ENCODE measurements around the gene SPEF1.
A peak's percentile ranks its signal among the peaks of the same experiment; 100 is the strongest.

SPEF1 gene

DNA sequence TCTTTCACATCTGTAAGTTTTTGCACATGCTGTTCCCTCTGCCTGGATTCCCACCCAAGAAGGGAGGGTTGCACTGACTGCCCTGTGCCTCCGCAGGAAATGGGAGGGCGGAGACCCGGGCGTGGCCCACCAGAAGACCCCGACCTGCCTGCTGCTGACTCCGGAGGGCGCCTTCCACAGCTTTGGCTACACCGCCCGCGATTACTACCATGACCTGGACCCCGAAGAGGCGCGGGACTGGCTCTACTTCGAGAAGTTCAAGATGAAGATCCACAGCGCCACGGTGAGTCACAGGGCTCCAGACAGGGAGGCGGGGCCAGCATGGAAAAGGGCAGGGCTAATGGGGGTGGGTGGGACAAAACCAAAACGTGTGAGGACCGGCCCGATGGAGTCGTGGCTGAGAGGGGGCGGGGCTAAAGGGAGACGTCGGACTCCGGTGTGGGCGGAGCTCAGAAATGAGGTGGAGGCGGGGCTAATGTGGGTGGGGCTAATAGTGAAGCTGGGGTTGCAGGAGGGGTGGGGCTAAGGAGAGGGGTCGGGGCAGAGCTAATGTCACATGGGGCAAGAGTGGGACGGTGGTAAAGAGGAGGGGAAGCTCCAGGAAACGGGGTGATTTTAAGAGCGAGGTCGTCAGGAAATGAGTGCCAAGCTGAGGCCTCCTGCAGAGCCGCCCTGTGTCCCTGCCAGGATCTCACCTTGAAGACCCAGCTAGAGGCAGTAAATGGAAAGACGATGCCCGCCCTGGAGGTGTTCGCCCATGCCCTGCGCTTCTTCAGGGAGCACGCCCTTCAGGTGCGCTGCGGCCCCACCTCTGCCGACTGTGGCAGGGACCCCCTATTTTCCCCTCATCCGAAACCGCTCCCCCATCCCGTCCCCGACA lies 36.2 kb downstream of the SPEF1 start:
- peak; percentile 26 to 81 (median 45) for DNase-seq

DNA sequence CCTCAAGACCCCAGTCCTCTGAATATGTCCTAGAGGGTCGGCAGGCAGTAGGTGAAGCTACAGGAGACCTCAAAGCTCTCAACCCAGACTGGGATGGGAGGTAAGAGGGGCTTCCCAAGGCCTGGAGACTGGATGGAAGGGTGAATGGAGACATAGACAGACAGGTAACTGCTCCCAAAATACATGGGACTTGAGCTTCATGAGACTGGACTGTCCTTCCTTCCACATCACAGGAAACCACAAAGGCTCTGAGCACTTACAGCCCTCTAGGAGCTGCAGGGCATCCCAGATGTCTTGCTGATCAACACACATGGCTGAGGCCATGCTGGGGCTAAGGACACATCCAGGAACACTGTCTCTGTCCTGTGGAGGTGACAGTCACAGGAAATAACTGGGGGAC lies 37.2 kb downstream of the SPEF1 start:
- no peak for DNase-seq

- DNase-seq = no peak
Measured at GRCh38 chr20:3743251-3743650, 38.0 kb downstream of the SPEF1 start.

GRCh38 chr20:3741836-3742458 lies 39.3 kb downstream of the SPEF1 start:
- peak in 1 of 3 experiments; percentile 30 for DNase-seq

DNA sequence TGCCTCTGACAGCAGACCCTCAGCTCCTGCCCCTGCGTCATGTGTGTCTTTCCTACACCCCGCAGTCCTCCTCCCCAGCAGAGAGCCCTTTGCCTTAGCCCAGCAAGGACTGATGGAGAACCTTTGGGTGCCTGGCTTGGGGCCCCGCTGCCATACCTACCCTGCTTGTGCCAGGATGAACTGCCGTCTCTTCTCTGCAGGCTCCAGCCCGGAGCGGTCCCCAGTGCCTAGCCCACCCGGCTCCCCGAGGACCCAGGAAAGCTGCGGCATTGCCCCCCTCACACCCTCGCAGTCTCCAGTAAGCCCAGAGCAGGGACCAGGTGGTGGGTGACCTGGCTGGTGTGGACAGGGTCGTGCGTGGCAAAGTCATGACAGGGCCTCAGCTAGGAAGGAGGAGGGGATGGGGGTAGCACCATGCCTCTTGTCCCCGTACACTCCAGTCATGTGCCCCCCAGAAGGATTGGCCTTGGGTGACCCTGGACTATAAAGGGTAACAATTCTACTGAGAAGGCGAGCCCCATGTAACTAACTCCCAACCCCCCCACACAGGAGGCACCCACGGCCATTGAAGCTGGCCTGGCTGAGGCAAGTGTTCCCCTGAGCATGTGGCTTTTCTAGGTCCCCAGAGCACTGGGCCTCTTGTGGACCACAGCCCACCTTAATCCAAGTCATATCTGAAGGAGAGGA lies 40.5 kb downstream of the SPEF1 start:
- DNase-seq = no peak

GRCh38 chr20:3739926-3740451 lies 41.3 kb downstream of the SPEF1 start:
- no peak for DNase-seq

DNA sequence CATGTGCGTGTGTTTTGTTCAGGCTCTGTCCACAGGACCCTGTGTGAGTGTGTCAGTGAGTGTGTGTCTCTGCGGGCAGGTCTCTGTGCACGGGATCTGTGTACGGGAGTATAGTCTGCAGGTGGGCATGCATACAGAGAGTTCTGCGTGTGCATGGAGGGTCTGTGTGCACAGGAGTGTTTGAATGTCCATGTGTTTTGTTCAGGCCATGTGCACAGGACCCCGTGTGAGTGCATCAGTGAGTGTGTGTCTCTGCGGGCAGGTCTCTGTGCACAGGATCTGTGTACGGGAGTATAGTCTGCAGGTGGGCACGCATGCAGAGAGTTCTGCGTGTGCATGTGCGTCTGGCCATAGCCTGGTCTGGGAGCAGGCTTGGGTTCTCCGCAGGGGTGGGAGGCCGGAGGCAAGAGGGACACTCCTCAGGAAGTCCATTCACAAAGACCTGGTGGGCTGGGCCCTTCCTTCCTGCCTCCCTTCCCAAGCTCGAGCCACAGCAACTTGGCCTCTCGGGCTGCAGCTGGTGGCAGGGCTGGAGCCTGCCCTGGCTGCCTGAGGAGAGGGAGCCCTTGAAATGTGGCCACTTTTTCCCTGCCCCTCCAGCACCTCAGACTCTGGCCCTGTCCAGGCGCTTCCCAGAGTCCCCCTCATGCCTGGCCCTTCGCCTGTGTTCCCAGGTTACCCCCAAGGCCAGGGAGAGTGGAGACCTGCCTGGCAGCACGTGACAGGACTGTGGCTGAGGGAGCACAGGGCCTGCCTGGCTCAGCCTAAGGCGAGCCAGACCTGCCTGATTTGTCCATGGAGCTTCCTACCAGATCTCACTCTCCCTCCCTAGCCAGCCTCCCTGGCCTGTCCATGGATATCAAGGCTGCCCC lies 42.0 kb downstream of the SPEF1 start:
- DNase-seq = peak in 1 of 3 experiments; percentile 32

DNA sequence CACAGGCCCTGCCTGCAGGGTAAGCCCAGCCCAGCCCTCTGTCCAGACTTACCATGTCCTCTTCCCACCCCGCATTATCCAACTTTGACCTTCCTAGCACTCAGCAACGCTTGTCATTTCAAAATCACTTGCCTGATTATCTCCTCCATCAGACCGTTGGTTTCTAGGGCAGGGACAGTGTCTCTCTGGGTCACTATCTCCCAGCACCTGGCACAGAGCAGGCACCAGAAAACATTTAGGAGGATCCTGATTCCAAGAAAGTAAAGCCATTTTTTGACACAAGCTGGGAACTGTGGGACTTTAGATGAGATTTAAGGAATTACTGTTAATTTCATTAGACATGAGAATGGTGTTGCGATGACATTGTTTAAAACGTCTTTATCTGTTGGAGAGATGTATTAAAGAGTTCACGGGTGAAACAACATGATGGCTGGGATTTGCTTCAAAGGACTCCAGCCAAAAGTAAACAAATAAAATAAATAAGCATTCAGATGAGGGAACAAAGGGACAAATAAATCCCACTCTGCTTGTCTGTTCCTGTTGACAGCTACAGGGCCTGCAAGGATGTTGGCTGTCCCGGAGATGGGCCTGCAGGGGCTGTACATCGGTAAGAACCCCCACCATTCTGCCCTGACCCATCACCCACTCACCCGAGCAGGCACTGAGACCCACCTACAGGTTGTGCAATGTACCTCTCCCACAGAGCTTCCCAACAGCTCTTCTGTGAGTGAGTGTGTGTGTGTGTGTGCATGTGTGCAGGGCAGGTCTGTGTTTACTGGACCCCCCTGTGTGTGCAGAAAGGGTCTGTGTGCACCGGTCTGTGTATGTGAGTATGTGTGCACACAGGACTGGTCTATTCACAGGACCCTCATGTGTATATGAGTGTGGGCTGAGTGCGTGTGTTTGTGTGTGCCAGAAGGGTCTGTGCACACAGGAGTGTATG lies 42.9 kb downstream of the SPEF1 start:
- DNase-seq = peak in 2 of 3 experiments; percentile 13 to 50

DNA sequence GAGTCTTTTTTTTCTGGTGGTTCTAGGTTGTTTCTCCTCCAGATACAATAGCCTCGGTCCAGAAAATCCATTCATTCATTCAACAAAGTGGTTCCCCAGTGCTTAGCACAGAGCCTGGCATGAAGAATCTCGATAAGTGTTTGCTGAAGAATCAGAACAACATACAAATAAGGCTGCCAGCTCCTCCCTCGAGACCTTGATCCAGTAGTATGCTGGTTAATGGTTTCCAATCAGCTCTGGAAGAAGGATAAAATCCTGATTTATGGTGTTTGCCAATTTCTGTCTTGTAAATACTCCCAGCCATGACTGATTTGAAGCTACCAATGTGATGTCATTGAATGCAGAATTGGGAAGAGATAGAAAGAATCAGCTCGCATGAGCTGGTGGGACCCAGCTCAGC lies 45.5 kb downstream of the SPEF1 start:
- no peak for DNase-seq

DNA sequence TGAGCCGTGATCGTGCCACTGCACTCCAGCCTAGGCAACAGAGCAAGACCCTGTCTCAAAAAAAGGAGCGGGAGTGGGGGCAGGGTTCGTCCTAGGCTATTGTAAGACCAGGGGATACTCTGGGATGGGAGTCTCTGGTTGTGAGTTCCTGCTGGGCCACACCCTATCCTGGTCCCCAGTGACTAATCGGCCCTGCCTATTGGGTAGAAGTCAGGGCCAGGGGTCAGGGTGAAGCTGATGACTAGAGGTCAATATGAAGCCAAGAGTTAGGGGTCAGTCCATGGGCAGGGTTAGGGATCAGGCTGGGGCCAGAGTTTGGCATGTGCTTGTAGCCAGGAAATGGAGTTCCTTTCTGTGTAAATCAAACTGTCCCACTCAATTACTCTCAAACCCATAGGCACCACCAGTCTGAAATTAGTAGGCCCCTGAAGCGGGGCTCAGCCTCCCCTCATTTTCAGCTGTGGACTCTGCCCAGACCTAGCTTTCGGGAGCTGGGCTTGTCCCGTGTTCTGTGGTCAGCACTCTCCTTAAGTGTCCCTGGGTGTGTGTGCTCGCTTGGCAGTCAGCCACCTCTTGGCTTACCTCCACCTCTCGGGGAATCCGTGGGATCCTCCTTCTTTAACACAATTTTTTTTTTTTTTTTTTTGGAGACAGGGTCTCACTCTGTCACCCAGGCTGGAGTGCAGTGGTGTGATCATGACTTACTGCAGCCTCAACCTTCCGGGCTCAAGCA lies 47.0 kb downstream of the SPEF1 start:
- DNase-seq = peak in 1 of 3 experiments; percentile 17

- DNase-seq = no peak
Measured at GRCh38 chr20:3733119-3733995, 47.9 kb downstream of the SPEF1 start.

- DNase-seq = no peak
Measured at GRCh38 chr20:3732327-3733118, 48.7 kb downstream of the SPEF1 start, which contains the start of gene HSPA12B. TSS of gene HSPA12B (plus strand) at chr20:3732685. CDS start at chr20:3738675, 5,990 bp downstream.

DNA sequence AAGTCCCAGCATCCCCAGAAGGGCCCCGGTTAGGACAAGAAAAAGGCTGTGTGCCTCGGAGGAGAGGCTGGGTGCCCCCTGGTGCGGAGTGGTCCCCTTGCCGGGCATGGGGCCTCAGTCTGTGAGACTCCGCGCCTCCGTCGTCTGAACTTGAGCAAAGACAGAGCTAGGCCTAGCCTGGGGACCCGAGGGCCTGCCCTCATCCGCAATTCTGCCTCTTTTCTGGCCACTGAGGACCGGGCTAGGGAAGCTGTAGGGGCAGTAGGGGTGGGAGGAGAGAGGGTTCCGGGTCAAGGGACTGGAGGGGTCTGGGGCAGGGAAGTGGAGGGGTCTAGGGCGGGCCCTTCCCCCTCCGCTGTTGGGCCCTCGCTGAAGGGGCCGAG lies 49.3 kb downstream of the SPEF1 start:
- DNase-seq = no peak

- DNase-seq = no peak
Measured at GRCh38 chr20:3730803-3731672, 50.2 kb downstream of the SPEF1 start.

GRCh38 chr20:3729811-3730540 lies 51.3 kb downstream of the SPEF1 start:
- DNase-seq = no peak

- no peak for DNase-seq
Measured at GRCh38 chr20:3729378-3729777, 51.9 kb downstream of the SPEF1 start.

DNA sequence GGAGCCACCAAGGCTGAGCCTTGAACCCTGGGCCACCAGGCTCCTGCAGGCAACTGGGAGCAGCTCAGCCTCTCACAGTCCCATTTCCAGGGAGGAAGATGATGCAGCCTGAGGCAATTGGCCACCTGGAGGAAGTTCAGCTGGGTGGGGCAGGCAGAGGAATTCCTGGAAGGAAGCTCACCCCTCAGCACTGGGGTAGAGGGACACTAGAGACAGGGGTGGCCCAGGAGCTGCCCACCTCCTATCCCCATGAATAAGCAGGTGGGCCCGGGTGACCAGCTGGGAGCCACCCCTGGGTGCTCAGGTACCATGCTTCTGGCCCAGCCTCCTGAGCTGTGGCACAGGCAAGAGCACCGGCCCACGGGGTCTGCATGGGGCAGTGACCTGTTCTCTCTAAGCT lies 52.4 kb downstream of the SPEF1 start:
- DNase-seq = no peak

Measured in NCI-H1417 (cell line).